Glomerular visceral epithelial cell (primary cell): ENCODE data around the gene CDC42.
A peak's percentile ranks its signal among the peaks of the same experiment; 100 is the strongest.

Experiments used
- DNase-seq: peaks from one replicate; pipeline ENCODE4 v3.0.0-alpha.2; 2016; ENCODE audit errors: extremely low spot score

Gene CDC42

GRCh38 chr1:22037520-22037919, 15.0 kb upstream of the CDC42 start:
- no peak for DNase-seq

- DNase-seq, result no peak
Measured at GRCh38 chr1:22038036-22038435, 14.5 kb upstream of the CDC42 start.

- peak; percentile 35 for DNase-seq
Measured at GRCh38 chr1:22039594-22040285, 12.8 kb upstream of the CDC42 start.

- no peak for DNase-seq
Measured at GRCh38 chr1:22040286-22040623, 12.3 kb upstream of the CDC42 start.

GRCh38 chr1:22041505-22041904, 11.0 kb upstream of the CDC42 start:
- DNase-seq, result no peak

GRCh38 chr1:22043198-22043769, 9.2 kb upstream of the CDC42 start:
- no peak for DNase-seq

GRCh38 chr1:22044690-22045420, 7.7 kb upstream of the CDC42 start:
- DNase-seq, result peak; percentile 76

- DNase-seq, result no peak
Measured at GRCh38 chr1:22045604-22046228, 6.8 kb upstream of the CDC42 start.

GRCh38 chr1:22048351-22049192, 3.9 kb upstream of the CDC42 start:
- no peak for DNase-seq

GRCh38 chr1:22050330-22050729, 2.2 kb upstream of the CDC42 start:
- DNase-seq, result no peak

- no peak for DNase-seq
Measured at GRCh38 chr1:22051607-22052114, 848 bp upstream of the CDC42 start.

- peak; percentile 77 for DNase-seq
Measured at GRCh38 chr1:22053017-22053860, 730 bp downstream of the CDC42 start.

- DNase-seq, result no peak
Measured at GRCh38 chr1:22053861-22054770, 1.6 kb downstream of the CDC42 start.

GRCh38 chr1:22055463-22055862, 3.0 kb downstream of the CDC42 start:
- no peak for DNase-seq

GRCh38 chr1:22056043-22056442, 3.5 kb downstream of the CDC42 start:
- DNase-seq, result no peak

- DNase-seq, result no peak
Measured at GRCh38 chr1:22056936-22057335, 4.4 kb downstream of the CDC42 start.

GRCh38 chr1:22057861-22058260, 5.4 kb downstream of the CDC42 start:
- DNase-seq, result no peak

- DNase-seq, result no peak
Measured at GRCh38 chr1:22064751-22065402, 12.4 kb downstream of the CDC42 start.

- DNase-seq, result no peak
Measured at GRCh38 chr1:22071511-22071910, 19.0 kb downstream of the CDC42 start.
